ENCODE results near the gene MINPP1. TPM values are rescaled to one million over a fixed set of nuclear protein-coding genes. Genes with fewer than 3 reads are reported as not detected.

Gene MINPP1
- total RNA-seq, 1 experiment from 2014 or later = 25.5 TPM

- ATAC-seq (no peak), DNase-seq (ENCODE audit: low spot score) (no peak)
- Mint-ChIP-seq H3K9me3 (peaks cover 45% of the 10 kb centered on the region), H3K4me3 (no peak overlapping the region), H3K36me3 (peaks cover 23% of the 10 kb centered on the region), H3K4me1 (peaks cover 28% of the 10 kb centered on the region), H3K27me3 (ENCODE audit: low read depth) (no peaks in the 10 kb centered on the region; the same call in 1 of the 2 replicates), H3K27ac (no peak overlapping the region)
- TF ChIP-seq ZNF317 (CRISPR knock-in tag; IDR thresholded peaks at IDR 0.05; ENCODE audit: borderline replicate concordance, low read depth) = no peak
- TF ChIP-seq SOX15 (CRISPR knock-in tag; IDR thresholded peaks at IDR 0.05) = no peak
- no peak for TF ChIP-seq HMGA2 (CRISPR knock-in tag; IDR thresholded peaks at IDR 0.05)
- no peak for TF ChIP-seq FOXK1 (CRISPR knock-in tag; IDR thresholded peaks at IDR 0.05)
- no peak for TF ChIP-seq ZNF425 (CRISPR knock-in tag; conservative IDR thresholded peaks at IDR 0.05)
- TF ChIP-seq ZNF138 (CRISPR knock-in tag; conservative IDR thresholded peaks at IDR 0.05) = no peak
- no peak for TF ChIP-seq PRRX2 (CRISPR knock-in tag; IDR thresholded peaks at IDR 0.05)
- no peak for TF ChIP-seq ZNF671 (CRISPR knock-in tag; IDR thresholded peaks at IDR 0.05)
- no peak for TF ChIP-seq IRF1 (CRISPR knock-in tag; IDR thresholded peaks at IDR 0.05)
- TF ChIP-seq JAZF1 (CRISPR knock-in tag; IDR thresholded peaks at IDR 0.05) = no peak
- TF ChIP-seq ZNF281 (CRISPR knock-in tag; IDR thresholded peaks at IDR 0.05) = no peak
- no peak for TF ChIP-seq E2F5 (CRISPR knock-in tag; IDR thresholded peaks at IDR 0.05)
- no peak for TF ChIP-seq SMAD3 (CRISPR knock-in tag; IDR thresholded peaks at IDR 0.05; ENCODE audit: borderline replicate concordance)
- no peak for TF ChIP-seq TEAD1 (CRISPR knock-in tag; IDR thresholded peaks at IDR 0.05)
- TF ChIP-seq TEAD4 (CRISPR knock-in tag; IDR thresholded peaks at IDR 0.05) = no peak
- TF ChIP-seq ELF4 (CRISPR knock-in tag; IDR thresholded peaks at IDR 0.05; ENCODE audit: low read depth) = no peak
- TF ChIP-seq NFE2L1 (CRISPR knock-in tag; IDR thresholded peaks at IDR 0.05) = no peak
- no peak for TF ChIP-seq NR3C1 (CRISPR knock-in tag; conservative IDR thresholded peaks at IDR 0.05; ENCODE audit: low read depth)
- TF ChIP-seq ZNF416 (CRISPR knock-in tag; IDR thresholded peaks at IDR 0.05) = no peak
- no peak for TF ChIP-seq AR (CRISPR knock-in tag; IDR thresholded peaks at IDR 0.05)
- ChIA-PET CTCF (no interaction called here), POLR2A (no interaction called here)
Observed at GRCh38 chr10:87562750-87563149, 58.1 kb downstream of the MINPP1 start.

All from WTC11 (cell line).